ENCODE results near the gene ADIPOR2.

Gene ADIPOR2

GRCh38 chr12:1655225-1655788, 35.6 kb upstream of the ADIPOR2 start:
- no peak for DNase-seq (ENCODE audit: low read depth, low spot score)
- ChIA-PET POLR2A (no interaction called here), CTCF (interaction anchor here (1.3 to 20.3 kb wide), 5 partner anchors 11 to 285 kb away, joined by 3 to 767 read pairs (median 52); partner anchors contain the start of gene WNT5B)
- TF ChIP-seq, protein P1, sequence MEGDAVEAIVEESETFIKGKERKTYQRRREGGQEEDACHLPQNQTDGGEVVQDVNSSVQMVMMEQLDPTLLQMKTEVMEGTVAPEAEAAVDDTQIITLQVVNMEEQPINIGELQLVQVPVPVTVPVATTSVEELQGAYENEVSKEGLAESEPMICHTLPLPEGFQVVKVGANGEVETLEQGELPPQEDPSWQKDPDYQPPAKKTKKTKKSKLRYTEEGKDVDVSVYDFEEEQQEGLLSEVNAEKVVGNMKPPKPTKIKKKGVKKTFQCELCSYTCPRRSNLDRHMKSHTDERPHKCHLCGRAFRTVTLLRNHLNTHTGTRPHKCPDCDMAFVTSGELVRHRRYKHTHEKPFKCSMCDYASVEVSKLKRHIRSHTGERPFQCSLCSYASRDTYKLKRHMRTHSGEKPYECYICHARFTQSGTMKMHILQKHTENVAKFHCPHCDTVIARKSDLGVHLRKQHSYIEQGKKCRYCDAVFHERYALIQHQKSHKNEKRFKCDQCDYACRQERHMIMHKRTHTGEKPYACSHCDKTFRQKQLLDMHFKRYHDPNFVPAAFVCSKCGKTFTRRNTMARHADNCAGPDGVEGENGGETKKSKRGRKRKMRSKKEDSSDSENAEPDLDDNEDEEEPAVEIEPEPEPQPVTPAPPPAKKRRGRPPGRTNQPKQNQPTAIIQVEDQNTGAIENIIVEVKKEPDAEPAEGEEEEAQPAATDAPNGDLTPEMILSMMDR (IDR thresholded peaks at IDR 0.05; ENCODE audit: insufficient read depth, low read length, missing control alignments), result no peak
- H3K4me3 ChIP-seq (ENCODE audit: low read depth, low read length), result no peak overlapping the region

- ChIA-PET POLR2A (no interaction called here), CTCF (interaction anchor here (1.3 to 20.3 kb wide), 3 partner anchors 22 to 283 kb away, joined by 5 to 767 read pairs (median 223); partner anchors contain the start of gene WNT5B)
- no peak overlapping the region for H3K4me3 ChIP-seq (ENCODE audit: low read depth, low read length)
- no peak for DNase-seq (ENCODE audit: low read depth, low spot score)
- TF ChIP-seq, protein P1 (IDR thresholded peaks at IDR 0.05; ENCODE audit: insufficient read depth, low read length, missing control alignments), result no peak
Measured at GRCh38 chr12:1656902-1657301, 34.0 kb upstream of the ADIPOR2 start.

DNA sequence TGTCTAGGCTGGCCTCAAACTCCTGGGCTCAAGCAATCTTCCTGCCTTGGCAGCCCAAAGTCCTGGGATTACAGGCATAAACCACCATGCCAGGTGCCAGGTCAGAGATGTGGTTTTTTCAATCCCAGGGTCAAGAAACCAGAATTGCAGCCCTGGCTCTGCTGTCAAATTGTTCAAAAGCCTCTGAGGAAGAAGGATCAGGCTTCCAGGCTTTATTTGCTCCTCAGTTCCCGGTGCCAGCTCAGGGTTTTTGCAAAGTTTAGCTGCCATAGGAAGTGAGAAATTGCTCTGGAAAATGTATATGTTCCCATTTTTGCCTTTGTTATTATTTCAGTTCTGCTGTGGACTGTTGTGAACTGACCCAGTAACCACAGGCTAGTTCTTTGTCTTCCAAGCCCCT, 33.2 kb upstream of the ADIPOR2 start:
- CTCF ChIA-PET, result interaction anchor here (1.3 to 20.3 kb wide), 3 partner anchors 23 to 282 kb away, joined by 5 to 767 read pairs (median 223); partner anchors contain the start of gene WNT5B
- no peak for DNase-seq (ENCODE audit: low read depth, low spot score)
- H3K4me3 ChIP-seq (ENCODE audit: low read depth, low read length), result no peak overlapping the region
- POLR2A ChIA-PET, result no interaction called here
- TF ChIP-seq, protein P1 (IDR thresholded peaks at IDR 0.05; ENCODE audit: insufficient read depth, low read length, missing control alignments), result no peak

GRCh38 chr12:1660304-1661187, 30.3 kb upstream of the ADIPOR2 start:
- POLR2A ChIA-PET, result no interaction called here
- TF ChIP-seq, protein P1 (IDR thresholded peaks at IDR 0.05; ENCODE audit: insufficient read depth, low read length, missing control alignments), result no peak
- DNase-seq (ENCODE audit: low read depth, low spot score), result no peak
- H3K4me3 ChIP-seq (ENCODE audit: low read depth, low read length), result no peak overlapping the region
- CTCF ChIA-PET, result interaction anchor here (1.1 to 20.3 kb wide), 5 partner anchors 10 to 280 kb away, joined by 4 to 767 read pairs (median 14); no protein-coding TSS in a partner anchor

DNA sequence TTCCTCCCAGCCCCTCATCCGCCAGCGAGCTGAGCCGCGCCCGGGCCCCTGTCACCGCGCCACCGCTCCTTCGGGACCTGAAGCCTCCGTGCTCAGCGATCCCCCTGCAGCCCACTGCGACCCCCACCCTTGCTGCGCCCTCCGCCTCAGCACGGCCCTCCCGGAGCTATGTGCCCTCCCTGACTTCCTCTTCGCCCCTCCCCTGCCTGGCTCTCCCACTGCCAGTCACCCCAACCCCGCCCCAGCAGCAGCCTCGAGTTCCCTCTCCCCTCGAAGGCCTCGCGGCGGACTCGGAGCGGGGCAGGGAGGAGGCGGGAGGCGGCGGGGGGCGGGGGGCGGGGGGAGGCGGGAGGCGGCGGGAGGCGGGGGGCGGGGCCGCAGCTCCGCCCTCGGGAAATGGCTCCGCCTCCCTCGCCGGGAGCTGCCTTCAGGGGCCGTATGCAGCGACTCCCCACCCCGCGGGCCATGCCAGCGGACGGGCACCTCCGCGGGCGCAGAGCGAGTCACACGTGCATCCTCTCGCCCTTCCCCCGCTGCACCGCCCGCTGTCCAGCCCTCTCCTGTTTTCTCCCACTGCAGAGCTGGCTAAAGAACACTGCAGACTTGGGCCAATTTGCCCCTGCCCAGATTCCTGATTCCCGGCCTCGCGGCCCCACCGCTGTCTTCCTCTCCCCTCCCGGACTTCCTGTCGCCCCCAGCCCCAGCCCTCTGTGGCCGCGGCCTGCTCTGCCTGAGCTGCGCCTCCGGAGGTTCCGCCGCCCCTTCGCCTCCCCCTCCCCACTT, 29.1 kb upstream of the ADIPOR2 start:
- peak; percentile 57 for DNase-seq (ENCODE audit: low read depth, low spot score)
- peak overlapping the region; percentile 53 for H3K4me3 ChIP-seq (ENCODE audit: low read depth, low read length)
- POLR2A ChIA-PET, result interaction anchor here (0.7 to 1.1 kb wide), 3 partner anchors 13 to 29 kb away, joined by 3 to 7 read pairs (median 3); partner anchors contain the start of gene ADIPOR2
- TF ChIP-seq, protein P1 (IDR thresholded peaks at IDR 0.05; ENCODE audit: insufficient read depth, low read length, missing control alignments), result no peak
- CTCF ChIA-PET, result interaction anchor here (1.2 to 20.3 kb wide), 3 partner anchors 11 to 127 kb away, joined by 4 to 767 read pairs (median 39); no protein-coding TSS in a partner anchor

Measured in AG04449 (cell line).